Trophoblast cell (in vitro differentiated cells and primary cell): ENCODE measurements around the gene CCDC182.

ENCODE experiments used
- DNase-seq, 2 donors: peaks; one replicate each; pipeline ENCODE4 v3.0.0-alpha.2; 2016
- H2AFZ ChIP-seq: 2 replicates; pipeline ENCODE4 v1.6.1; 2013; ENCODE audit warnings: low read length, moderate library complexity, mild to moderate bottlenecking; ENCODE audit not compliant: insufficient read depth, poor library complexity
- H2AK5ac ChIP-seq: 2 replicates; pipeline ENCODE4 v1.6.1; 2013; ENCODE audit warnings: mild to moderate bottlenecking, low read length
- H2BK120ac ChIP-seq: 2 replicates; pipeline ENCODE4 v1.6.1; 2013; ENCODE audit warnings: low read length, mild to moderate bottlenecking, moderate library complexity; ENCODE audit not compliant: insufficient read depth, poor library complexity
- H2BK12ac ChIP-seq: 2 replicates; pipeline ENCODE4 v1.6.1; 2013; ENCODE audit warnings: mild to moderate bottlenecking, low read length, moderate library complexity
- H2BK5ac ChIP-seq: 2 replicates; pipeline ENCODE4 v1.6.1; 2013; ENCODE audit warnings: low read length, low read depth, moderate library complexity, mild to moderate bottlenecking; ENCODE audit not compliant: poor library complexity
- H3K14ac ChIP-seq: 2 replicates; pipeline ENCODE4 v1.6.1; 2013; ENCODE audit warnings: mild to moderate bottlenecking, low read length
- H3K18ac ChIP-seq: 2 replicates; pipeline ENCODE4 v1.6.1; 2013; ENCODE audit warnings: mild to moderate bottlenecking, low read length
- H3K23ac ChIP-seq: 2 replicates; pipeline ENCODE4 v1.6.1; 2013; ENCODE audit warnings: low read length
- H3K27ac ChIP-seq: 2 replicates; pipeline ENCODE4 v1.5.1; 2013; ENCODE audit warnings: low read depth, mild to moderate bottlenecking, inconsistent platforms, low read length, moderate library complexity
- H3K27me3 ChIP-seq: 2 replicates; pipeline ENCODE4 v1.6.1; 2013; ENCODE audit warnings: inconsistent platforms, mild to moderate bottlenecking, low read length, moderate library complexity; ENCODE audit not compliant: insufficient read depth
- H3K36me3 ChIP-seq, 2 experiments: 1 replicate in 1 of 2; 2 replicates in 1 of 2; pipeline ENCODE4 v1.6.1; 2013; ENCODE audit warnings: low read length in 2 of 2, mild to moderate bottlenecking in 2 of 2, moderate library complexity in 1 of 2; ENCODE audit not compliant: insufficient read depth in 2 of 2, control insufficient read depth in 1 of 2
- H3K4ac ChIP-seq: 2 replicates; pipeline ENCODE4 v1.6.1; 2013; ENCODE audit warnings: low read depth, mild to moderate bottlenecking, low read length, moderate library complexity
- H3K4me1 ChIP-seq, 2 experiments: 1 replicate in 1 of 2; 2 replicates in 1 of 2; pipeline ENCODE4 v1.6.1; 2013; ENCODE audit warnings: low read length in 2 of 2, mild to moderate bottlenecking in 2 of 2, moderate library complexity in 1 of 2; ENCODE audit not compliant: insufficient read depth in 2 of 2, control insufficient read depth in 1 of 2
- H3K4me2 ChIP-seq: 2 replicates; pipeline ENCODE4 v1.6.1; 2013; ENCODE audit warnings: inconsistent platforms, mild to moderate bottlenecking, low read length, moderate library complexity
- H3K4me3 ChIP-seq: 2 replicates; pipeline ENCODE4 v1.5.1; 2013; ENCODE audit warnings: mild to moderate bottlenecking, low read depth, low read length, inconsistent platforms
- H3K79me1 ChIP-seq: one replicate; pipeline ENCODE4 v1.6.1; 2013; ENCODE audit warnings: low read length
- H3K79me2 ChIP-seq: 2 replicates; pipeline ENCODE4 v1.6.1; 2013; ENCODE audit warnings: low read length, mild to moderate bottlenecking; ENCODE audit not compliant: control insufficient read depth, insufficient read depth, poor library complexity
- H3K9ac ChIP-seq: 2 replicates; pipeline ENCODE4 v1.6.1; 2013; ENCODE audit warnings: mild to moderate bottlenecking, low read length
- H3K9me3 ChIP-seq: 2 replicates; pipeline ENCODE4 v1.6.1; 2013; ENCODE audit warnings: low read depth, mild to moderate bottlenecking, control low read depth, inconsistent platforms, low read length; ENCODE audit not compliant: insufficient read depth
- H4K12ac ChIP-seq: 2 replicates; pipeline ENCODE4 v1.6.1; 2013; ENCODE audit warnings: low read depth, mild to moderate bottlenecking, low read length, moderate library complexity
- H4K8ac ChIP-seq: 2 replicates; pipeline ENCODE4 v1.6.1; 2013; ENCODE audit warnings: low read depth, mild to moderate bottlenecking, low read length, moderate library complexity
- H4K91ac ChIP-seq: one replicate; pipeline ENCODE4 v1.6.1; 2013; ENCODE audit warnings: low read depth, mild to moderate bottlenecking, low read length, moderate library complexity
- WGBS: extraction: QIAGEN DNeasy Blood & Tissue Kit; methylation state at CpG from one replicate; pipeline ENCODE4 v1.1.7; 2013; ENCODE audit warnings: missing lambda C conversion rate; ENCODE audit not compliant: insufficient read length, insufficient coverage; ENCODE audit errors: extremely low coverage; 5-methylcytosine and 5-hydroxymethylcytosine counted together

CCDC182 gene

GRCh38 chr17:57758654-57759053 lies 13.6 kb upstream of the CCDC182 start:
- H3K36me3 ChIP-seq: no peaks in the 10 kb centered on the region
- no peak overlapping the region for H2BK5ac ChIP-seq
- H3K4me1 ChIP-seq: peaks cover 22 to 25% of the 10 kb centered on the region in 2 experiments
- H3K27me3 ChIP-seq: no peaks in the 10 kb centered on the region
- no peak overlapping the region for H3K4me3 ChIP-seq
- H4K12ac ChIP-seq: no peak overlapping the region
- H2AFZ ChIP-seq: no peak overlapping the region
- H3K4me2 ChIP-seq: no peak overlapping the region
- no peak overlapping the region for H3K9ac ChIP-seq
- H2AK5ac ChIP-seq: no peak overlapping the region
- no peaks in the 10 kb centered on the region for H3K9me3 ChIP-seq
- H3K23ac ChIP-seq: no peak overlapping the region
- H4K91ac ChIP-seq: peak overlapping the region; percentile 38
- H4K8ac ChIP-seq: no peak overlapping the region
- WGBS: no CpG with 5 or more reads among the region's 1 CpG
- DNase-seq: no peak
- no peak overlapping the region for H3K18ac ChIP-seq
- no peak overlapping the region for H3K14ac ChIP-seq
- no peak overlapping the region for H2BK12ac ChIP-seq
- no peak overlapping the region for H3K27ac ChIP-seq
- H3K79me2 ChIP-seq: peaks cover 2% of the 10 kb centered on the region
- peaks cover 19% of the 10 kb centered on the region for H3K79me1 ChIP-seq
- no peak overlapping the region for H3K4ac ChIP-seq
- no peak overlapping the region for H2BK120ac ChIP-seq

GRCh38 chr17:57757735-57758134 lies 12.6 kb upstream of the CCDC182 start:
- Histone ChIP-seq H3K4me3 (no peak overlapping the region), H3K4me1 (peaks cover 22 to 28% of the 10 kb centered on the region in 2 experiments), H3K27me3 (no peaks in the 10 kb centered on the region), H3K14ac (peak overlapping the region; percentile 55), H4K12ac (no peak overlapping the region), H3K4me2 (no peak overlapping the region), H3K79me1 (peaks cover 24% of the 10 kb centered on the region), H3K79me2 (peaks cover 2% of the 10 kb centered on the region), H2AK5ac (no peak overlapping the region), H3K27ac (peak overlapping the region; percentile 40), H3K4ac (peak overlapping the region; percentile 13), H4K8ac (no peak overlapping the region), H3K9ac (no peak overlapping the region), H3K18ac (peak overlapping the region; percentile 7), H2BK12ac (peak overlapping the region; percentile 83), H3K36me3 (no peaks in the 10 kb centered on the region), H3K9me3 (no peaks in the 10 kb centered on the region), H2AFZ (no peak overlapping the region), H2BK5ac (peak overlapping the region; percentile 65), H4K91ac (peak overlapping the region; percentile 82), H2BK120ac (peak overlapping the region; percentile 89), H3K23ac (no peak overlapping the region)
- DNase-seq: no peak
- whole genome bisulfite sequencing: no CpG with 5 or more reads among the region's 9 CpGs

GRCh38 chr17:57756951-57757350 lies 11.9 kb upstream of the CCDC182 start:
- Histone ChIP-seq H3K9ac (no peak overlapping the region), H3K4me1 (peaks cover 20 to 29% of the 10 kb centered on the region in 2 experiments), H2AK5ac (no peak overlapping the region), H2BK120ac (no peak overlapping the region), H3K27me3 (no peaks in the 10 kb centered on the region), H2AFZ (no peak overlapping the region), H3K4me2 (no peak overlapping the region), H3K14ac (no peak overlapping the region), H3K79me1 (peaks cover 26% of the 10 kb centered on the region), H2BK5ac (no peak overlapping the region), H3K36me3 (no peaks in the 10 kb centered on the region), H4K8ac (no peak overlapping the region), H3K27ac (peak overlapping the region; percentile 6), H3K4me3 (no peak overlapping the region), H3K9me3 (no peaks in the 10 kb centered on the region), H4K12ac (no peak overlapping the region), H4K91ac (no peak overlapping the region), H2BK12ac (no peak overlapping the region), H3K79me2 (peaks cover 2% of the 10 kb centered on the region), H3K4ac (no peak overlapping the region), H3K23ac (no peak overlapping the region), H3K18ac (no peak overlapping the region)
- no CpG with 5 or more reads among the region's 7 CpGs for WGBS
- DNase-seq: no peak

DNA sequence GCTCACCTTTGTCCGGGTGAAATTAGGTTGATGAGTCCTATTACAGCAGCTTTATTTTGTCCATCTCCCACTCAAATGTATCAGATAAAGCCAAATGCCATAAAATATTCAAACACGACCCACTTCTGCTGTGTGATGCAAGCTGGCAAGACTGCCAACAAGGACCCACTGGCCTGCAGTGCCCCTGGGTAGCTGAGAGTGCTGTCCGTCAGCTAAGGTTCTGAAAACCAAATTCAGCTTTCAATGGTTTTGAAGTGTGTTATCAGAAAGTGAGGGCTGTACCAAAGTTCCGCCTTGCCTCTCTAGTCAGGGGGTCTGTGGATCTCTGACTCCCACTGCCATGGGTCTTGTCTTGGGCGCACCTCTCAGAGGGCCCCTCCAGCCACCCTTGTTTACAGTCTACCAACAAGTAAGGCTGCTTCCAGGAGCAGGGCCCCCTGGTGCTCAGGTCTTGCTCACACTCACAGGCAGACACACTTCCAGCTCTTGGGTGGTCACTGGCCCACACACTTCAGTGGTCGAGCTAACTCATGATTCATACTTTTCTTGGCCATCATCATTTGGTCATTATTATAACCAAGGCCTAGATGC lies 10.5 kb upstream of the CCDC182 start:
- Histone ChIP-seq H3K27me3 (no peaks in the 10 kb centered on the region), H2AK5ac (no peak overlapping the region), H4K12ac (no peak overlapping the region), H2BK120ac (peak overlapping the region; percentile 84), H3K9ac (no peak overlapping the region), H3K4ac (no peak overlapping the region), H4K91ac (peak overlapping the region; percentile 85), H3K4me1 (peaks cover 25 to 38% of the 10 kb centered on the region in 2 experiments), H3K4me2 (no peak overlapping the region), H3K36me3 (no peaks in the 10 kb centered on the region), H3K27ac (no peak overlapping the region), H4K8ac (no peak overlapping the region), H2BK5ac (no peak overlapping the region), H3K23ac (no peak overlapping the region), H3K9me3 (no peaks in the 10 kb centered on the region), H3K14ac (no peak overlapping the region), H3K79me1 (peaks cover 38% of the 10 kb centered on the region), H3K79me2 (peaks cover 8% of the 10 kb centered on the region), H3K18ac (peak overlapping the region; percentile 14), H3K4me3 (no peak overlapping the region), H2AFZ (no peak overlapping the region), H2BK12ac (peak overlapping the region; percentile 70)
- DNase-seq: no peak
- no CpG with 5 or more reads among the region's 6 CpGs for WGBS
